HG03571 (cell line): ENCODE results near the gene SUZ12.
A peak's percentile ranks its signal among the peaks of the same experiment; 100 is the strongest.
"Not testable (repeated sequence)": the region's sequence is repeated elsewhere in the genome, so short reads cannot be mapped to it uniquely, and the experiment has no call there.

Experiments used
- ATAC-seq: cut with Tn5 transposase; IDR thresholded peaks from one replicate; pipeline ENCODE4 v1.9.1; 2021; ENCODE audit not compliant: unreplicated experiment

Gene SUZ12

GRCh38 chr17:31936615-31937609, at the start of gene SUZ12:
SUZ12 (plus strand) TSS chr17:31937007; CDS start chr17:31937247, 240 bp downstream.
- ATAC-seq: peak; percentile 95

- ATAC-seq: no peak
Observed at GRCh38 chr17:31888124-31888523, 48.7 kb upstream of the SUZ12 start.

GRCh38 chr17:31900877-31901276, 35.9 kb upstream of the SUZ12 start:
- ATAC-seq: no peak

GRCh38 chr17:31902693-31903092, 34.1 kb upstream of the SUZ12 start:
- no peak for ATAC-seq

GRCh38 chr17:31903401-31903800, 33.4 kb upstream of the SUZ12 start:
- ATAC-seq: no peak

- ATAC-seq: no peak
Observed at GRCh38 chr17:31907342-31907962, 29.4 kb upstream of the SUZ12 start.

GRCh38 chr17:31908386-31908785, 28.4 kb upstream of the SUZ12 start:
- ATAC-seq: no peak

- not testable (repeated sequence) for ATAC-seq
Observed at GRCh38 chr17:31912705-31913104, 24.1 kb upstream of the SUZ12 start.

GRCh38 chr17:31915456-31916100, 21.2 kb upstream of the SUZ12 start:
- no peak for ATAC-seq

GRCh38 chr17:31916491-31917064, 20.2 kb upstream of the SUZ12 start:
- no peak for ATAC-seq

GRCh38 chr17:31917065-31917529, 19.7 kb upstream of the SUZ12 start:
- no peak for ATAC-seq

- ATAC-seq: not testable (repeated sequence)
Observed at GRCh38 chr17:31917721-31918120, 19.1 kb upstream of the SUZ12 start.

GRCh38 chr17:31918701-31919128, 18.1 kb upstream of the SUZ12 start:
- no peak for ATAC-seq

GRCh38 chr17:31919802-31920525, 16.8 kb upstream of the SUZ12 start:
- no peak for ATAC-seq

GRCh38 chr17:31926100-31926729, 10.6 kb upstream of the SUZ12 start:
- ATAC-seq: no peak

- ATAC-seq: no peak
Observed at GRCh38 chr17:31931756-31932155, 5.1 kb upstream of the SUZ12 start.

GRCh38 chr17:31935512-31935911, 1.3 kb upstream of the SUZ12 start:
- no peak for ATAC-seq

GRCh38 chr17:31937926-31938641, 1.3 kb downstream of the SUZ12 start:
- not testable (repeated sequence) for ATAC-seq

- not testable (repeated sequence) for ATAC-seq
Observed at GRCh38 chr17:31941916-31942315, 5.1 kb downstream of the SUZ12 start.
